GM10248 (cell line): ENCODE data around the gene ST3GAL2.
A peak's percentile ranks its signal among the peaks of the same experiment; 100 is the strongest.
"Not testable (repeated sequence)": the region's sequence is repeated elsewhere in the genome, so short reads cannot be mapped to it uniquely, and the experiment has no call there.

Experiments
- CTCF ChIA-PET: fragments of 300-600 bp; sonication (Branson Sonifier 250); formaldehyde crosslinking; extraction: SDS; loops from one replicate; lab custom pipeline; 2021; ENCODE audit warnings: antibody characterized with exemption; lab: Yijun Ruan, JAX
- POLR2A ChIA-PET: fragments of 350-650 bp; sonication (Branson Sonifier 250); formaldehyde crosslinking; extraction: SDS; loops from one replicate; lab custom pipeline; 2020; ENCODE audit warnings: antibody characterized with exemption; lab: Yijun Ruan, JAX
- DNase-seq: peaks from one replicate; pipeline ENCODE4 v3.0.0; 2012; ENCODE audit errors: extremely low spot score
- CTCF ChIP-seq: IDR thresholded peaks from 2 replicates; pipeline ENCODE4 v1.5.1; 2012; ENCODE audit warnings: mild to moderate bottlenecking, low read depth; ENCODE audit errors: extremely low read depth, missing control alignments, control extremely low read depth

The ST3GAL2 gene

GRCh38 chr16:70341600-70341999, 97.3 kb downstream of the ST3GAL2 start:
- DNase-seq = no peak
- TF ChIP-seq CTCF = no peak
- POLR2A ChIA-PET = no interaction called here
- CTCF ChIA-PET = interaction anchor here (0.7 kb wide), 1 partner anchor 11 kb away, joined by 3 read pairs; no protein-coding TSS in a partner anchor

GRCh38 chr16:70337814-70338213, 101.1 kb downstream of the ST3GAL2 start:
- ChIA-PET POLR2A (no interaction called here), CTCF (no interaction called here)
- TF ChIP-seq CTCF = no peak
- DNase-seq = no peak

- POLR2A ChIA-PET, DNase-seq: not testable (repeated sequence)
- CTCF ChIA-PET = interaction anchor here (1.7 to 3.3 kb wide), 2 partner anchors 62 to 321 kb away, joined by 4 to 32 read pairs; no protein-coding TSS in a partner anchor
Measured at GRCh38 chr16:70332728-70333127, 106.2 kb downstream of the ST3GAL2 start.

GRCh38 chr16:70331588-70332358, 107.1 kb downstream of the ST3GAL2 start:
- DNase-seq = no peak
- CTCF ChIA-PET = interaction anchor here (0.9 to 3.3 kb wide), 8 partner anchors 8 to 322 kb away, joined by 3 to 32 read pairs (median 4); no protein-coding TSS in a partner anchor
- TF ChIP-seq CTCF = peak; percentile 41
- POLR2A ChIA-PET = no interaction called here

GRCh38 chr16:70331091-70331490, 107.8 kb downstream of the ST3GAL2 start:
- ChIA-PET CTCF (interaction anchor here (0.9 to 3.3 kb wide), 8 partner anchors 9 to 322 kb away, joined by 3 to 32 read pairs (median 4); no protein-coding TSS in a partner anchor), POLR2A (no interaction called here)
- no peak for TF ChIP-seq CTCF
- no peak for DNase-seq
